Keratinocyte (primary cell): ENCODE measurements around the gene TXNL4A. TPM values are rescaled to one million over a fixed set of nuclear protein-coding genes. Genes with fewer than 3 reads are reported as not detected.

Experiments used
- DNase-seq: peaks from one replicate; pipeline ENCODE4 v3.0.0-alpha.2; 2011; ENCODE audit warnings: low read depth, missing footprints, low spot score
- FAIRE-seq: peaks from 2 replicates; lab custom pipeline; 2011; peaks lifted over from hg19 to GRCh38; lab: Jason Lieb, UNC
- H2AFZ ChIP-seq: 2 replicates; pipeline ENCODE4 v1.6.0; 2012; ENCODE audit warnings: low read length, control low read depth, inconsistent platforms; ENCODE audit not compliant: control insufficient read depth
- H3K27ac ChIP-seq: 2 replicates; pipeline ENCODE4 v1.5.1; 2011; ENCODE audit warnings: low read length; ENCODE audit not compliant: control insufficient read depth, insufficient read depth
- H3K27me3 ChIP-seq: 3 replicates; pipeline ENCODE4 v1.6.0; 2011; ENCODE audit warnings: low read length; ENCODE audit not compliant: control insufficient read depth, insufficient read depth; ENCODE audit errors: extremely low read depth
- H3K36me3 ChIP-seq, 2 experiments: 2 replicates in 1 of 2; 3 replicates in 1 of 2; pipeline ENCODE4 v1.5.1; 2011; ENCODE audit warnings: low read length in 2 of 2, mild to moderate bottlenecking in 1 of 2; ENCODE audit not compliant: control insufficient read depth in 2 of 2, insufficient read depth in 2 of 2; ENCODE audit errors: extremely low read depth in 1 of 2
- H3K4me1 ChIP-seq: 3 replicates; pipeline ENCODE4 v1.5.1; 2011; ENCODE audit warnings: low read length; ENCODE audit not compliant: control insufficient read depth, insufficient read depth; ENCODE audit errors: extremely low read depth
- H3K4me2 ChIP-seq: 3 replicates; pipeline ENCODE4 v1.6.0; 2011; ENCODE audit warnings: low read depth, low read length; ENCODE audit not compliant: control insufficient read depth, insufficient read depth; ENCODE audit errors: extremely low read depth
- H3K4me3 ChIP-seq, 3 experiments: fragments of 200-600 bp in 1 of 3; sonication (generic) in 1 of 3; 2 replicates in 2 of 3; 3 replicates in 1 of 3; pipeline ENCODE4 v1.5.1; 2011 to 2016; ENCODE audit warnings: low read length in 3 of 3, mild to moderate bottlenecking in 3 of 3, control low read depth in 2 of 3, inconsistent platforms in 1 of 3, low read depth in 1 of 3, mixed read lengths in 1 of 3, mixed run types in 1 of 3, moderate library complexity in 1 of 3; ENCODE audit not compliant: control insufficient read depth in 2 of 3, insufficient read depth in 2 of 3; ENCODE audit errors: extremely low read depth in 1 of 3
- H3K79me2 ChIP-seq: 2 replicates; pipeline ENCODE4 v1.6.0; 2012; ENCODE audit warnings: low read length; ENCODE audit not compliant: control insufficient read depth, insufficient read depth
- H3K9ac ChIP-seq: 3 replicates; pipeline ENCODE4 v1.6.0; 2011; ENCODE audit warnings: low read length; ENCODE audit not compliant: control insufficient read depth, insufficient read depth; ENCODE audit errors: extremely low read depth
- H3K9me1 ChIP-seq: 3 replicates; pipeline ENCODE4 v1.6.0; 2011; ENCODE audit warnings: low read length; ENCODE audit not compliant: control insufficient read depth, insufficient read depth; ENCODE audit errors: extremely low read depth
- H3K9me3 ChIP-seq: 2 replicates; pipeline ENCODE4 v1.5.1; 2012; ENCODE audit warnings: low read depth, low read length; ENCODE audit not compliant: control insufficient read depth
- H4K20me1 ChIP-seq: 3 replicates; pipeline ENCODE4 v1.6.0; 2011; ENCODE audit warnings: low read length; ENCODE audit not compliant: control insufficient read depth, insufficient read depth; ENCODE audit errors: extremely low read depth
- EZH2 ChIP-seq: IDR thresholded peaks from one replicate; pipeline ENCODE4 v1.6.1; 2012; ENCODE audit warnings: inconsistent platforms, mild to moderate bottlenecking, low read length, moderate library complexity
- dilution Hi-C: fragments of 300-500 bp; cut with MboI; formaldehyde crosslinking; loops from one replicate; pipeline ENCODE4 v1.7.0; 2020; ENCODE audit warnings: low sequenced_read_pairs; ENCODE audit not compliant: extremely low pct_ligation_motif_present
- polyA plus RNA-seq, 5 experiments: library from polyadenylated mRNA; depleted of rRNA in 3 of 5; stranded (reverse) in 3 of 5; stranded (forward) in 1 of 5; unstranded in 1 of 5; fragments of >200 nt; gene quantifications; 1 replicate in 1 of 5; 2 replicates in 3 of 5; 3 replicates in 1 of 5; pipeline versions ENCODE4 v1.2.1 to v1.2.3, GENCODE V29; 2011 to 2012; ENCODE audit warnings: missing spikeins in 2 of 5, low read depth in 1 of 5, low replicate concordance in 1 of 5
- TF ChIP-seq, protein P1 (sequence below), 3 experiments: IDR thresholded peaks in 1 of 3; conservative IDR thresholded peaks in 1 of 3; optimal IDR thresholded peaks in 1 of 3; 2 replicates in 2 of 3; 3 replicates in 1 of 3; pipeline versions ENCODE3 to v1.5.1; 2011; ENCODE audit warnings: low read length in 3 of 3, mild to moderate bottlenecking in 3 of 3, moderate library complexity in 2 of 3, control low read depth in 1 of 3, inconsistent platforms in 1 of 3; ENCODE audit not compliant: insufficient read depth in 2 of 3; ENCODE audit errors: extremely low read depth in 1 of 3

TXNL4A gene
- polyA plus RNA-seq, 1 donor (not counting 4 experiments of a cell fraction or from before 2014, with no cell fraction given) = 142 TPM

DNA sequence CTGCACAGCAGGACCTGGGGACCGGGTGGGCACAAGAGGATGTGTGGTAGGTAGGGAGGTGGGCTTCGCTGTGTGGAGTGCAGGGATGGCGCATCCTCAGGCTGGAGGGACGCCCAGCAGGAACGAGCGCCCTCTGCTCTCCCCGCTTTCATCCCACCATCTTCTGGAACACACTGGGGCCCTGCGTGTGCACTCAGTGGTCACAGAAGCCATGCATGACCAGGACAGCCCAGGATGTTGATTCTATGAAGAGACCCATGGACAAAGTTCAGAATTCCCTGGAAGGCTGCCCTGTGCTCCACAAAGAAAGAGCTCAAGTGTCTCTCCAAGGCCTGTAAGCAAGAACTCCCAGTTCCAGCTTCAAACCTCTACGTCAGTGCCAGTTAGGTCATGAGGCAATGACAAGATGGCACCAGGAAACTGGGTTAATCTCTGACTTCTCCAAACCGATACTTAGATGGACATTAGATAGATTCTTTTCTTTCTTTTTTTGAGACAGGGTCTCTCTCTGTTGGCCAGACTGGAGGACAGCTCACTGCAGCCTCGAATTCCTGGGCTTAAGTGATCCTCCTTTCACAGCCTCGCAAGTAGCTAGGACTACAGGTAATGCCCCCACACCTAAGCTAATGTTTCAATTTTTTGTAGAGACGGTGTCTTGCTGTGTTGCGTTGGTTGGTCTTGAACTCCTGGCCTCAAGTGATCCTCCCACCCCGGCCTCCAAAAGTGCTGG is 40.3 kb downstream of the TXNL4A start:
- dilution Hi-C loops = no loop called here
- Histone ChIP-seq H3K9ac (no peak overlapping the region), H3K4me3 (no peak overlapping the region), H3K27me3 (no peaks in the 10 kb centered on the region), H3K9me1 (peaks cover 4% of the 10 kb centered on the region), H3K36me3 (peaks cover 17 to 18% of the 10 kb centered on the region in 2 experiments), H2AFZ (no peak overlapping the region), H3K9me3 (no peaks in the 10 kb centered on the region), H3K4me1 (peaks cover 12% of the 10 kb centered on the region), H4K20me1 (peaks cover 3% of the 10 kb centered on the region), H3K4me2 (no peak overlapping the region), H3K27ac (no peak overlapping the region), H3K79me2 (peaks cover 65% of the 10 kb centered on the region)
- TF ChIP-seq, protein P1, sequence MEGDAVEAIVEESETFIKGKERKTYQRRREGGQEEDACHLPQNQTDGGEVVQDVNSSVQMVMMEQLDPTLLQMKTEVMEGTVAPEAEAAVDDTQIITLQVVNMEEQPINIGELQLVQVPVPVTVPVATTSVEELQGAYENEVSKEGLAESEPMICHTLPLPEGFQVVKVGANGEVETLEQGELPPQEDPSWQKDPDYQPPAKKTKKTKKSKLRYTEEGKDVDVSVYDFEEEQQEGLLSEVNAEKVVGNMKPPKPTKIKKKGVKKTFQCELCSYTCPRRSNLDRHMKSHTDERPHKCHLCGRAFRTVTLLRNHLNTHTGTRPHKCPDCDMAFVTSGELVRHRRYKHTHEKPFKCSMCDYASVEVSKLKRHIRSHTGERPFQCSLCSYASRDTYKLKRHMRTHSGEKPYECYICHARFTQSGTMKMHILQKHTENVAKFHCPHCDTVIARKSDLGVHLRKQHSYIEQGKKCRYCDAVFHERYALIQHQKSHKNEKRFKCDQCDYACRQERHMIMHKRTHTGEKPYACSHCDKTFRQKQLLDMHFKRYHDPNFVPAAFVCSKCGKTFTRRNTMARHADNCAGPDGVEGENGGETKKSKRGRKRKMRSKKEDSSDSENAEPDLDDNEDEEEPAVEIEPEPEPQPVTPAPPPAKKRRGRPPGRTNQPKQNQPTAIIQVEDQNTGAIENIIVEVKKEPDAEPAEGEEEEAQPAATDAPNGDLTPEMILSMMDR (optimal IDR thresholded peaks at IDR 0.05 in 1 of 3, IDR thresholded peaks at IDR 0.05 in 1 of 3, conservative IDR thresholded peaks at IDR 0.05 in 1 of 3; ENCODE audit: extremely low read depth in 1 of 3, insufficient read depth in 2 of 3, low read length in 3 of 3) = no peak
- no peak for TF ChIP-seq EZH2
- FAIRE-seq (no peak), DNase-seq (no peak)

- dilution Hi-C loops = no loop called here
- Histone ChIP-seq H3K27ac (no peak overlapping the region), H3K27me3 (no peaks in the 10 kb centered on the region), H3K4me2 (no peak overlapping the region), H3K9me3 (no peaks in the 10 kb centered on the region), H3K36me3 (peaks cover 24 to 25% of the 10 kb centered on the region in 2 experiments), H3K9me1 (peaks cover 4% of the 10 kb centered on the region), H4K20me1 (peaks cover 3% of the 10 kb centered on the region), H3K4me3 (no peak overlapping the region), H3K9ac (no peak overlapping the region), H3K4me1 (peaks cover 12% of the 10 kb centered on the region), H2AFZ (no peak overlapping the region), H3K79me2 (peaks cover 70% of the 10 kb centered on the region)
- FAIRE-seq (peak; percentile 84), DNase-seq (no peak)
- TF ChIP-seq, protein P1 (optimal IDR thresholded peaks at IDR 0.05 in 1 of 3, IDR thresholded peaks at IDR 0.05 in 1 of 3, conservative IDR thresholded peaks at IDR 0.05 in 1 of 3; ENCODE audit: extremely low read depth in 1 of 3, insufficient read depth in 2 of 3, low read length in 3 of 3) = no peak
- no peak for TF ChIP-seq EZH2
Measured at GRCh38 chr18:79947054-79947755, 41.2 kb downstream of the TXNL4A start.
